Gastrocnemius medialis (tissue), 4 donors: ENCODE results near the gene WDR17. TPM values are rescaled to one million over a fixed set of nuclear protein-coding genes. Genes with fewer than 3 reads are reported as not detected.

Experiments
- ATAC-seq, 2 donors: fragments of 150-250 bp; one replicate each; pipeline ENCODE4 v1.9.1; 2016
- DNase-seq, 2 donors: peaks; one replicate each; pipeline ENCODE4 v3.0.0-alpha.2; 2019
- H3K27ac ChIP-seq, 4 donors: fragments of 200-600 bp; sonication (generic); 1 replicate in 1 of 4; 2 replicates in 3 of 4; pipeline ENCODE4 v1.5.1; 2016 to 2018; ENCODE audit warnings: mild to moderate bottlenecking in 2 of 4, moderate library complexity in 1 of 4
- H3K27me3 ChIP-seq, 3 donors: fragments of 200-600 bp; sonication (generic) in 2 of 3; 1 replicate in 1 of 3; 2 replicates in 2 of 3; pipeline versions ENCODE4 v1.5.1 to v1.6.0; 2016 to 2019; ENCODE audit warnings: mild to moderate bottlenecking in 1 of 3, moderate library complexity in 1 of 3
- H3K36me3 ChIP-seq, 2 donors: fragments of 200-600 bp; sonication (generic) in 1 of 2; one replicate each; pipeline ENCODE4 v1.5.1; 2017 to 2018
- H3K4me1 ChIP-seq, 2 donors: fragments of 200-600 bp; sonication (generic) in 1 of 2; one replicate each; pipeline ENCODE4 v1.5.1; 2016 to 2017; ENCODE audit warnings: mild to moderate bottlenecking in 2 of 2
- H3K4me3 ChIP-seq, 4 donors: fragments of 200-600 bp; sonication (generic) in 3 of 4; 1 replicate in 1 of 4; 2 replicates in 3 of 4; pipeline ENCODE4 v1.5.1; 2016 to 2019; ENCODE audit warnings: mild to moderate bottlenecking in 2 of 4
- H3K9me3 ChIP-seq, 3 donors: fragments of 200-600 bp; sonication (generic) in 2 of 3; 1 replicate in 1 of 3; 2 replicates in 2 of 3; pipeline ENCODE4 v1.5.1; 2016 to 2019
- CTCF ChIP-seq, 5 experiments: fragments of 450-650 bp in 3 of 5; fragments of 200-600 bp in 2 of 5; sonication (generic) in 2 of 5; IDR thresholded peaks in 4 of 5; conservative IDR thresholded peaks in 1 of 5; 1 replicate in 4 of 5; 2 replicates in 1 of 5; pipeline ENCODE4 v1.5.1; 2016 to 2019; ENCODE audit warnings: antibody characterized with exemption in 5 of 5, mild to moderate bottlenecking in 3 of 5, moderate library complexity in 3 of 5
- POLR2A ChIP-seq, 2 donors: fragments of 450-650 bp; IDR thresholded peaks; one replicate each; pipeline ENCODE4 v1.6.1; 2017; ENCODE audit warnings: antibody characterized with exemption in 2 of 2, mild to moderate bottlenecking in 2 of 2, moderate library complexity in 2 of 2
- in situ Hi-C, 4 donors: fragments of 200-750 bp; cut with MboI; loops; one replicate each; pipeline versions ENCODE4 v1.15.0 to v1.8.0; 2017; ENCODE audit warnings: low sequenced_read_pairs in 4 of 4
- intact Hi-C: fragments of 100-400 bp; cut with DNase I; formaldehyde crosslinking; loops from one replicate; pipeline ENCODE4 v1.15.1; 2023; ENCODE audit warnings: low total_unique reads
- total RNA-seq, 4 donors: library from RNA; depleted of rRNA; stranded (reverse); fragments of >200 nt; gene quantifications; one replicate each; pipeline versions ENCODE4 v1.1.0 to v1.2.3, GENCODE V29; 2016

The WDR17 gene
- total RNA-seq, 4 donors from 2014 or later: 0.10 to 0.36 (median 0.14) TPM

GRCh38 chr4:176036585-176037205 lies 28.9 kb upstream of the WDR17 start:
- no peak for TF ChIP-seq CTCF (IDR thresholded peaks at IDR 0.05 in 4 of 5, conservative IDR thresholded peaks at IDR 0.05 in 1 of 5)
- H3K9me3 ChIP-seq: no peaks in the 10 kb centered on the region
- H3K4me3 ChIP-seq: no peak overlapping the region
- in situ Hi-C loops: loop anchor here in 2 of 4 donors (25.0 kb wide), 1 partner anchor 301 kb away; no protein-coding TSS in a partner anchor
- intact Hi-C loops: loop anchor here (10.0 kb wide), 1 partner anchor 1008 kb away; no protein-coding TSS in a partner anchor
- no peaks in the 10 kb centered on the region for H3K4me1 ChIP-seq
- DNase-seq (no peak), ATAC-seq (no peak)
- H3K36me3 ChIP-seq: no peaks in the 10 kb centered on the region
- no peaks in the 10 kb centered on the region for H3K27me3 ChIP-seq
- no peak overlapping the region for H3K27ac ChIP-seq

GRCh38 chr4:176038789-176039188 lies 26.9 kb upstream of the WDR17 start:
- H3K9me3 ChIP-seq: no peaks in the 10 kb centered on the region
- intact Hi-C loops (loop anchor here (10.0 kb wide), 1 partner anchor 1006 kb away; no protein-coding TSS in a partner anchor), in situ Hi-C loops (loop anchor here in 2 of 4 donors (25.0 kb wide), 1 partner anchor 299 kb away; no protein-coding TSS in a partner anchor)
- no peaks in the 10 kb centered on the region for H3K36me3 ChIP-seq
- DNase-seq: no peak
- TF ChIP-seq POLR2A (IDR thresholded peaks at IDR 0.05) (no peak), CTCF (IDR thresholded peaks at IDR 0.05 in 4 of 5, conservative IDR thresholded peaks at IDR 0.05 in 1 of 5) (no peak)
- H3K27ac ChIP-seq: no peak overlapping the region
- ATAC-seq: no peak
- H3K4me1 ChIP-seq: no peaks in the 10 kb centered on the region
- H3K4me3 ChIP-seq: no peak overlapping the region
- H3K27me3 ChIP-seq: no peaks in the 10 kb centered on the region

- Histone ChIP-seq H3K27me3 (no peaks in the 10 kb centered on the region), H3K4me1 (no peaks in the 10 kb centered on the region), H3K27ac (no peak overlapping the region), H3K9me3 (no peaks in the 10 kb centered on the region), H3K4me3 (no peak overlapping the region), H3K36me3 (no peaks in the 10 kb centered on the region)
- in situ Hi-C loops (loop anchor here in 2 of 4 donors (25.0 kb wide), 1 partner anchor 295 kb away; no protein-coding TSS in a partner anchor), intact Hi-C loops (no loop called here)
- TF ChIP-seq CTCF (IDR thresholded peaks at IDR 0.05 in 4 of 5, conservative IDR thresholded peaks at IDR 0.05 in 1 of 5) (no peak), POLR2A (IDR thresholded peaks at IDR 0.05) (no peak)
- ATAC-seq (no peak), DNase-seq (no peak)
Measured at GRCh38 chr4:176042195-176042594, 23.4 kb upstream of the WDR17 start.

- Histone ChIP-seq H3K4me3 (no peak overlapping the region), H3K4me1 (no peaks in the 10 kb centered on the region), H3K9me3 (no peaks in the 10 kb centered on the region), H3K27me3 (no peaks in the 10 kb centered on the region), H3K36me3 (no peaks in the 10 kb centered on the region), H3K27ac (no peak overlapping the region)
- no peak for TF ChIP-seq CTCF (IDR thresholded peaks at IDR 0.05 in 4 of 5, conservative IDR thresholded peaks at IDR 0.05 in 1 of 5)
- TF ChIP-seq POLR2A (IDR thresholded peaks at IDR 0.05): no peak
- no peak for DNase-seq
- intact Hi-C loops: no loop called here
- ATAC-seq: no peak
- in situ Hi-C loops: loop anchor here in 2 of 4 donors (25.0 kb wide), 1 partner anchor 293 kb away; no protein-coding TSS in a partner anchor
Measured at GRCh38 chr4:176043838-176044588, 21.6 kb upstream of the WDR17 start.
